Glomerular visceral epithelial cell (primary cell): ENCODE data around the gene HTR7.

Experiments
- DNase-seq: peaks from one replicate; pipeline ENCODE4 v3.0.0-alpha.2; 2016; ENCODE audit errors: extremely low spot score

HTR7 gene

DNA sequence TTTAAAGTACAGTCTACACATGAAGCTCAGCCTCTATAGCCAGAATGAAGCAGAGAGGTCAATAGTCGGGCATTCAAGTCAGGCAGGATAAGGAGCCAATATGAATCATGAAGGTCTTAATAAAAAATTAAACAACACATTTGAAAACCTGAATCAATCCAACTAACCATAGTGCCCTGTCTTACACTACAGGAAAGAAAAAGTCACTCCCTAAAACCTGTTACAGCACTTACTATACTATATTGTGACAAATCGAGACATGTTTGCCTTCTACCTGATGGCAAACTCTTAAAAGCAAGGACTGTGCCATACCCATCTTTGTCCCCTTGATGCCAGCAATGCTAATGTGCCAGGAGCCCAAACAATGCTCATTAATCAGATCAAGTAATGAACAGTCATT is 117.6 kb downstream of the HTR7 start:
- DNase-seq: no peak

DNA sequence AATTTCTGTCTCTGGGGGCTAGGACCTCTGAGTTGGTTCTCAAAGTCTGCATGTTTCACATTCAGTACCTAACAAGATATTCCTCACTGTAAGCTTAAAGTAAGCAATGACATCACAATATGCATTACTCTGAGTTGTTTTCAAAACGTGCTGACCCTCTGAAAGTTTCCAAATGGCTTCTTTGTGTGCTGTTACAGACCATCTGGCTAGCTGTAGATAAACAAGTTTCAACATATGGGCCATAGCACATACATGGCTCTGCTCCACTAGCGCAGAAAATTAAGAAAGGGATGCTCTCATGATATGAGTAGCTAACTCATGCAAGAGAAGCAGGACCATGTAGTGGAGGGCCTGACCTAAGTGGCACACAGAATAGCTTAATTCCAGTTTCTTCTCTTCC is 119.0 kb downstream of the HTR7 start:
- DNase-seq: no peak

DNA sequence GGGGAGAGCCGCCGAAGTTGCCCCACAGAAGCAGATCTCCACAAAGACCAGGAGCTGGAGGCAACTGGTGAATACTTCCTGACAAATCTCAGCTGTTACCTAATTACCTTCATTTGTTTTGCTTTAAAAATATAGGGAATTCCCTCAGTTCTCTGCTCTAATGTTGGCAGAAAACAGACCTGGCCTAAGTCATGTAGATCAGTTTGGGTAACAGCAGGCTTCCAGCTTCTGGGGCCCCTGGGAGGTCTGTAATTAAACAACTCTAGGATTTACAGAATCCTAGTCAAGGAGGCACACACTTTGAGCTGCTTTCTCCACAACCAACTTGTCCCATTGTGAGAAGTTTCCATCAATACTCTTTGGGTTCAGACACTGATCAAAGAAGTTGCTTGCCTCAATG is 123.4 kb downstream of the HTR7 start:
- DNase-seq: no peak

DNA sequence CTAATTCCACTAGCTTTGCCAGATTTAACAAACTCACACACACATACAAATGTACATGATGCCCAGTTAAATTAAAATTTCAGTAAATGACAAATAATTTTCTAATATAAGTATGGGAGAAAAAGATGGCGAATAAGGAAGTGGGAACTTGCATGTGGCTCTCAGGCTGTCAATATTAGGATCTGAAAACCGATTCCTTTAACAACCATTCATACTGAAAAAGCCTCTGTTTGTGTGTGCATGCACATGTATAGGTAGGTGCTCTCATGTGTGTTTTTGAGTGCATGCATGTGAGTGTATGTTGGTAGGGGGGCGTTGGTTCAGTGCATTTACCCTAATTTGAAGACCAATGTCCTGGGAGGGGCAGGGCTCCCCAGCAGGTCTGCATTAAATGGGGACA is 125.3 kb downstream of the HTR7 start:
- DNase-seq: no peak

DNA sequence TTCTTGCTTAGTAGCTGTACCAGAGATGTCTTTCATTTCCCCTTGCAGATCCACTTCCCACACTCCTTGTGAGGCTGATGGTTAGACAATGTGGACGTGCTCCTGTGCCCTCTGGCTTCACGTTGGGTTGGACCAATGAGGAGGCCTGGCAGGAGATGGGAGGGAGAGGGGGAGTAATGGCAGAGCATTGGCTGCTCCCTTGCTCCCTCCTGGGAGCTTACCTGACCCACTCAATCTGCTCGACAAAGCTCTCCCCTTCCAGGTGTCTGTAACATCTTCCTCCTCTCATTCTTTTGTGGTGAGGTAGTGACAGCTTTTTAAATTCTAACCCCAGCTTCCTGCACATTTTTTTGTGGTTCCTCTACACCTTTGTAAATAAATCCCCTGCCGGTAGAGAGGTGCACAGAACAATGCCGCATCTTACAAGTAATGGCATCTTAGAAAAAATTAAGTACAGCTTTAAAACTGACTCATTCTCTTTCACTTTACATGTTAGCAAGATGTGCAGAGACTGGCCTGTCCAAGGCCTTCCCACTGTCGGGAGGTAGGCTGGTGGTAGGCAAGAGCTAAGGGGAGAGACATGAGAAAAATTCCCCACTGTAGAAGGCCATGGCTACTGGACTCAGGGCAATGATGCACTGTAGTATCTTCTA is 134.3 kb downstream of the HTR7 start:
- DNase-seq: no peak

DNA sequence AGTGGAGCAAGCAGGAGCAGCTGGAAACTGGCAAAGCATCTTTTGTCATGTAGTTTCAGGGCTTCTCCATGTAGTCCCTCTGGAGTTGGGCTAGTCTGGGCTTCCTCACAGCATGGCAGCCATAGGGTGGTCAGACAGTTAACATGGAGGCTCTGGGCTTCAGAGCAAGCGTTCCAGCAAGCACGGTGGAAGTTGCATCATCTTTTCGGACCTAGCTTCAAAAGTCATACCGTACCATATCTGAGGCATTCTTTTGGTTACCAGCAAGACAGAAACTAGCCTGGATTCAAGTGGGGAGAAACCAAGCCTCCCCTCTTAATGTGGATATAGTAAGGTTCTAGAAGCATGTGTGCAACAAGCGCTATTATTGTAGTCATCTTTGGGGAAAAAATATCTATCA is 135.0 kb downstream of the HTR7 start:
- DNase-seq: no peak

DNA sequence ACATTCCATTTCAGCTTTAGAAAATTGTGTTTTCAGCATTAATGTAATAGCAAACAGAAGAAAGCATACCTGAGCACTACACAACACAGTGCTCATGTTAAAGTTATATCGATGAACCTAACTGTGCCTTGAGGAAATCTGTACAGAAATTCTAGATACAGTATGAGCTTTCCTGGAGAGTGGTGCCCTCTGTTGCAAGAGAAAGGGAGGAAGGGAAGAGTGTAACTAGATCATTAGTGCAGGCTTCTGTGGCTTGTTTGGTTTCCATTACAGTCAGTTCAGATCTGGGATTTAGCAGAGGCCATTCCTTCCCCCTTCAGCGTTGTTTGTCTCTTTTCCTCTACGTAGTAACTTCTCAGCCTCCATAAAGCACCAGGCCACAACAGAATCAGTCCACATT is 139.7 kb downstream of the HTR7 start:
- no peak for DNase-seq

DNA sequence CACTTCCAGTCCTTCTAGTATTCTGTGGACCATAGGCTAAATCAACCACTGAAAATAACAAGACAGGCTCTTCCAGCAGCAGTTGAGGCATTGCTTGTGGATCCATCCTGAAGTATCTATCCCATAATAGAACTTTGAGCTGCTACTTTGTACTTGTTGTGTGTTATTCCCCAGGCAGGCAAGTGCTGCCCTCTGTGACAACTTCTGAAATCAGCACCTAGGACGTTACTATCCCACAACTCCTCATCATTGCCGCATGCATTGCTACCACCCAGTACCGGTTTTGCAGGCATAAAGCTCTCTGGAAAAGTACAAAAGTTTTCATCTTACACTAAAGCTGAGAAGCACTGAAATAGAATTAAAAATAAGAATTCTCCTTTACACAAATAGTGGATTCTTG is 145.3 kb downstream of the HTR7 start:
- no peak for DNase-seq

DNA sequence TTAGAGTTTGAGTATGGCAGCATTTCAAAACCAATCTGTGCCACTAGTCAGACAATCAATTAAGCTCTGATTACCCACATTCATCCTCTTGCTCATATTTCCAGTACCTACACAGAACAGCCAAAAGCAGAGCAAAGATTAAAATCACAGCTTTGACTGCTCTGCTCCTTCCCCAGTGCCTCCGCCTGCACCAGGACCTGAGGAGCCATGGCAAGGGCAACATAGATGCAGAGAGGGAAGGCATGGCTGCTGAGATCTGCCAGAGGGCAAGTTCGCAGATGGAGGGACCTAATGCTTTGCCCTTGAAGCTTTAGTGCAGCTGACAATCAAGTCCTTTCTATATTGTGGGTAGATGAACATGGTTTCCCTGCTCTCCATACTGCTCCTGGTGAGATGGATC is 148.1 kb downstream of the HTR7 start:
- DNase-seq: no peak

DNA sequence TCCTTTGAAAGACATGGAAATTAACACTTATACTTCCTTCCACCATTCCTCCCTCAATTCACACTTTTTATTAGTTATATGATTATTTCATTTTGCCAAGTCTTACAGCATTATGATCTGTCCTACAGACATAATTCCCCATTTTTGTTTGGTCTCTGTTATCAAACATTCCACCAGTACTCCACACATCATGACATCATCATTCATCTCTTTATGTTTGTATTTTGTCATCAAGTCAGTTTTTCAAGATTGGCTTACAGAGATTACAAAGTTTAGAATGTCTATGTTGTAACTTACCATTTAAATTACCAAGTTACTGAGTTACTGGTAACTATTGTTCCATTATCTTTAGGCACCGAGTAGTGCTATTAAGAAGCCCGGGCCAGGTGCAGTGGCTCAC is 150.2 kb downstream of the HTR7 start:
- no peak for DNase-seq

DNA sequence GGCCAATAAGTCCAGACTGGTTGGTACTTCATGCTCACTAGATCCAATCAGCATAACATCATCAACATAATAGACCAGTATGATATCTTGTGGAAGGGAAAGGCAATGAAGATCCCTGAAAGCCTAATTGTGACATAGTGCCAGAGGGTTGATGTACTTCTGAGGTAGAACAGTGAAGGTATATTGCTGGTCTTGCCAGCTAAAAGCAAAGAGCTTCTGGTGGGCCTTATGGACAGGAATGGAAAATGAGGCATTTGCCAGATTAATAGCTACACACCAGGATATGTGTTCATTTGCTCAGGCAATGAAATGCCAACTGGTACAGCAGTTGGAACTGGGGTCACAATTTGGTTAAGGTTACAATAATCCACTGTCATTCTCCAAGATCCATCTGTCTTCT is 156.4 kb downstream of the HTR7 start:
- no peak for DNase-seq

DNA sequence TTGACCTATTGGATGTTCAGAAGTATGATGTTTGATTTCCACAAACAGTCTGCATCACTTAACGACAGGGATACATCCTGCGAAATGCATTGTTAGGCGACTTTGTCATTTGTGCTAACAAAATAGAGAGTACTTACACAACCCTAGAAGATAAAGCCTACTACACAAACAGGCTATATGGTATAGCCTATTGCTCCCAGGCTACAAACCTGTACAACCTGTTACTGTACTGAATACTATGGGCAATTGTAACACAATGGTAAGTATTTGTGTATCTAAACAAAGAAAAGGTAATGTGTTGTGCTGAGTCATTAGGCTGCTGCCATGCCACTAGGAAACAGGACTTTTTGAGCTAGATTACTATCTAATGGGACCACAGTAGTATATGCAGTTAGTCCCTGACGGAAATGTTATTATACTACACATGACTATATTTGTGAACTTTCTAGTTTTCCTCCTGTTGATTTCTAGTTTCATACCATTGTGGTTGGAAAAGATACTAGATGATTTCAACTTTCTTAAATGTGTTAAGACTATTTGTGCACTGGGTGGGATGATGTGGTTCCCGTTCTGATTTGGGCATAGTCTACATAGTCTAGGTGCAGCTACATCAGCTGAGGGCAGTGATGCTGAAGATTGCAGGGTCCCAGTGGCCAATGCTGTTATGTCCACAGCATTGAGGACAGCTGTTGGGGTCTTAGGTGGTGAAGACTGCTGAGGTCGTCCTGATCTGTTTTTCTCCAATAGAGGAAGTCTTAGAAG is 161.7 kb downstream of the HTR7 start:
- DNase-seq: no peak
